ENCODE results near the gene ZC3H8.

- TF ChIP-seq CTCF (IDR thresholded peaks at IDR 0.05) (no peak), POLR2A (IDR thresholded peaks at IDR 0.05) (no peak)
Observed at GRCh38 chr2:112290648-112291047, 35.8 kb upstream of the ZC3H8 start.
